ENCODE data around the gene LRBA.

LRBA gene

DNA sequence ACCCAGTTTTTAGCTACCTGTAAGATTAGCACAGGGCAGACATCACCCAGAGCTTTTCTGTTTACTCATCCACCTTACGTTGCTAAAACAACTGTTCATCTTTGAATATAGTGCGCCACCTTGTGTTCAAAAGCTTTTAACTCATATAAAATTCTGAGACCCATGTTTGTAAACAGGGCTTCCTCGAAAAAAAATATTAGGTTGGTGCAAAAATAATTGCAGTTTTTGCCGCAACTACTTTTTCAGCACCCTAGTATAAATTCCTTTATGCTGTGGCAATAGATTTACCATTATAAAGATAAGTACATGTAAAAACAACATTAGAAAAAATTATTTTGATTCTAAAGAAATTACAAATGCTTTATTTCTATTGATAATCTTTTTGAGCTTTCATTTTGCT lies 147.9 kb downstream of the LRBA start:
- peak; percentile 71 for DNase-seq

DNA sequence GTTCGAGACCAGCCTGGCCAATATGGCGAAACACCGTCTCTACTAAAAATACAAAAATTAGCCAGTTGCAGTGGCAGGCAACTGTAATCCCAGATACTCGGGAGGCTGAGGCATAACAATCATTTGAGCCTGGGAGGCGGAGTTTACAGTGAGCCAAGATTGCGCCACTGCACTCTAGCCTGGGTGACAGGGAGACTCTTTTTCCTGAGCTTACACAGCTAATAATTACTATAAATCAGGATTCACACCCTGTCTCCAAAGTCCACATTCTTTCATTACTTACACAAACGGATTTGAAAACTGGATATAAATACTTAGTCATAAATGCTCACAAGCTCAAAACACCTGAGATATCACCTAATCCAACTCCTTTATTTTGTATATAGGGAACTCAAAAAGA lies 151.6 kb downstream of the LRBA start:
- no peak for DNase-seq

DNA sequence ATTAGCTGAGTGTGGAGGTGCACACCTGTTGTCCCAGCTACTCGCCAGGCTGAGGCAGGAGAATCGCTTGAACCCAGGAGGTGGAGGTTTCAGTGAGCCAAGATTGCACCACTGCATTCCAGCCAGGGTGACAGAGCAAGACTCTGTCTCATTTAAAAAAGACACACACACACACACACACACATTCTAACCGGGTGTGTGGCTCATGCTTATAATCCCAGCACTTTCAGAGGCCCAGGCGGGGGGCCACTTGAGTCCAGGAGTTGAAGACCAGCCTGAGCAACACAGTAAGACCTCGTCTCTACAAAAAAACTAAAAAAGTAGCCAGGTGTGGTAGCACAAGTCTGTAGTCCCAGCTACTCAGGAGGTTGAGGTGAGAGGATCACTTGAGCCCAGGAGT lies 152.3 kb downstream of the LRBA start:
- DNase-seq, result no peak

DNA sequence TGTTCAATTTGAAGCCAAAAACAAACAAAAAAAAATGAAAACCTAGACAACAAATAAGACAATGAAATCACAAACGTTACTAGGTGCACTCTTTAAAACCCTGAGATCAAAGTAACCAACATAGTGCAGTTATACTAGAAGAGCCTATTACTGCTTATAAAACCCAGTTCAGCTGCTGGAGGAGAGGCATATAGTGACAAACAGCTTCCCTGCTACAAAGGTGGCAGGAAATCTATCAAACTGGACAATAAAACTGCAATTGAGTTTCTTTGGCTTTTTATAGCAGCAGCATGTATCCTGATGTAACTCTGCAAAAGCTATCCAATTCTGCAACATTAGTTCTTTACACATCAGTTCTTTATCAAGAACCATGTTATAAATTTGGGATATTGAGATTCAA lies 155.6 kb downstream of the LRBA start:
- no peak for DNase-seq

DNA sequence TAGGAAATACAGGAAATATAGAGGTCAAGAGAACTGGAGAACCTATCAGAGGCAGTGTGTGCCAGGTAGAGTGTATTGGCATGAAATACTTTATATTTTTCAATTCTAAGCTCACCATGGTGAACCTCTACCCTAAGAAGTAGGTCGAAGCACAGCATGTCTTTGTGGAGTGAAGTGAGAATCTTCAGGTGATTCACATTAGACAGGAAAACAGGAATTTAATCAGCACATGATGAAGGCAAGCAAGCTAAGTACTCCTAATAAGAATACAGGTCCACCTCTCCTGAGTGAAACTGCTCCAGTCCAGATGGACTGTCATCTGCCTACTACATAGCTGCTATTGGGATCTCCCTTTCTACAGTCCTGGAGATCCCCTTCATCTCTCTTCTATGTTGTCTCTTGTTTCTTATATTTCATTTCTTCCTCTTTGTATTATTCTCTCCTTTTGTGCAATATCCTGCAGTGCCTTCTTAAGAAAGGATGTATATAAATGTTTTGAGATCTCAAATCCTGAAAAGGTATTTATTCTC lies 159.0 kb downstream of the LRBA start:
- DNase-seq, result no peak

DNA sequence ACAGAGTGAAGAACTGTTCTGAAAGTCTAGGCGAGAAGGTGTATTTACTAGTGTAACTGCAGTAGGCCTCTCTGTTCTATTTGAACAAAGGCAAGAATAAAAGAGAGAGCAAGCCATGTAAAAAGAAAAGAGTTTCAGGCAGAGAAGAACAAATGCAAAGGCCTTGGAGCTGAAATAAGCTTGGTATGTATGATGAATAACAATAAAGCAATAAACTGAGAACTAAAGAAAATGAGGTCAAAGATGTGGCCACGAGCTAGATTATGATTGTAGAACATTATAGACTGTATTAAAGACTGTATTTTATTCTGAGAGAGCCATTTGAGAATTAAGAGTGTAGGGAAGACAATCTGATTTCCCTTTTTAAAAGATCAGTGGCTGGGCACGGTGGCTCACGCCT lies 160.5 kb downstream of the LRBA start:
- DNase-seq, result no peak

DNA sequence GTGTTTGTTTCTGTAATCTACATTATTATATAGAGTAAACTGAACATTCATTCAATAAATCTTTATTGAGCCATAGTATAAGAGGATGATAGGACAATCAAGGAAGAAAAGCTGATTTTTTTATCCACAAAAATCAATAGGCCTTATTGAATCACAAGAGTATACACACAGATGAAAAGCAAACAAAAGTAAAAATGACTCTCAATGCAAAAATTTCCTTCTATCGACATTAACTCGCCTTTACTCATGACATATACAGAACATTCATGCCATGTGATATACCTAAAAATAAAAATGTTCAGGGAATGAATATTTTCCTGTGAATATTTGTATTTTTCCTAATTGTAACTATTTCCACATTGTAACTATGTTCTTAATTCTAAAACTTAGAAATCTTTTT lies 161.2 kb downstream of the LRBA start:
- no peak for DNase-seq

DNA sequence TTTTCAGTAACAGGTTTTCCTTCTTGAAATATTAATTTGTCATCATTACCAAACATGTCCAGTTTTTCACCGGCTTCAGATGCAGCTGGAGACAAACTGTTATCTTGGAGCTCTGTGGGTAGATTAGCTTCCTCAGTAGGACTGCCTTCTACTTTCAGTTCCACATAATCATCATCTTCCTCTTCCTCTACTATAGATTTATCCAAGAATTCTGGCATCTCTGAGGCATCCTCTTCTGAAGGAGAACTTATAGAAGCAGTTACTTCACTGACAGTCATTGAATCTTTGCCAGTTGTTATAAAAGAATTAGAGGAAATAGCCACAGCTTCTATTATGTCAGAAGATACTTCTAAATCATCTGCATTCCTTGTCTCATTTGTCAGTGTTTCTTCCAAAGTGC lies 162.9 kb downstream of the LRBA start:
- DNase-seq, result no peak

DNA sequence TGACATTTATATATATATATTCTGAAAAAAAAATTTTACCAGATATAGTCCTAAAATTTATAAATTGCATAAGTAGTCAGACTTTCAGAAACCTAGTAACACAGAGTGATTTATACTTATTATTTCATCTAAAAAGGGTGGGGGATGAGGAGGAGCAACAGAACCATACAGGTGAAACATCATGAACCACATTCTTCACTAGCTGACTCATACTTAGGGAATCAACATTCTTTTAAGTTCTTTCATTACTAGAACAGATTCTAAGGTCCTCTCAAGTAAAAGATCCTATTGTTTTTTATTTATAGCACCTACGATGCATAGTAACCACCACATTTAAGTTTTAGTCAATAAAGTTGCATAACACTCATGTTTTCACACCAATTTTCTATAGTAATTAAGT lies 166.1 kb downstream of the LRBA start:
- DNase-seq, result no peak

DNA sequence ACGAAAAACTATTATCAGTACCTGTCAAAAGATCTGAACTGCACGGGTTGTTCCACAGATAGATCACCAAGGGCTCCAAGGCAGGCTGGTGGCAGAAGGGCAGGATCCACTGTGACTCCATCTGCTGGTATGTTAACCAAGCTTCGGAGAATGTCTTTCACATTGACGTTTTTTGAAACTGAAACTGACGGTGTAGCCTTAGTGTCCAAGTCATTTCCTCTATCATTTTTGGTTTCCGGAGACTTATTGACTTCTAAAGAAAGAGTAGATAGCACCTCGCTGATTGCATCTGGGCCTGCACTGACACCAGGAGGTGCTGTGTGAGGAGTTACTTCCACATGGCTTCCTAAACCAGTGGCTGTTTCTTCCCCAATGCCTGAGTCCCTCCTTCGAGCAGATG lies 186.9 kb downstream of the LRBA start:
- DNase-seq, result no peak

DNA sequence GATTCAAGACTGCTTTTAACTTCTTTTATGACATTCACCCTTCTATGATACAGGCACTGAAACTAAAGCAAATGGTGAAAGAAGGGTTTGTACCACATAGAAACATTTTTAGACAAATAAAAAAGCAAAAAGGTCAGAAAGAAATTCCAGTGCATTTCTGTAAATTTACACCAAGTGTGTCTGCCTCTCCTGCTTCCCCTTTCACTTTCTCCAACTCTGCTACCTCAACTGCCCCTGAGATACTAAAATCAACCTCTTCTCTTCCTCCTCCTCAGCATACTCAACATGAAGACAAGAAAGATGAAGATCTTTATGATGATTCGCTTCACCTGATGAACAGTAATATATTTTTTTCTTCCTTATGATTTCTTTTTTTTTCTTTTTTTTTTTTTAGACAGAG lies 187.9 kb downstream of the LRBA start:
- DNase-seq, result no peak

DNA sequence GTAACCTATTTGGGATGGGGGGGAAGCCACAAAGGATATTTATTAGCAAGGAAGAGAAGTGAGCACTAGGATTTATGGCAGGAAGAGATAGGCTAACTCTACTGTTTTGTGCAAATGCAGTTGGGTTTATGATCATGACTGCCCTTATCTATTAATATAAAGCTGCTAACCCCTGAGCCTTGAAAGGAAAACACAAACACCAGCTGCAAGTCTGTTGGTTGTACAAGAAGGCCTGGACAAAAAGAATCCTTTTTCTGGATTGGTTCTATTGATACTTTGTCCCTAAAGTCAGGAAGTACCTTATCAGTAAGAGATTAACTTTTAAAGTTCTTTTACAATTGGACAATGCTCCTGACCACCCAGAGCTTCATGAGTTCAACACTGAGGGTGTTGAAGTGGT lies 188.8 kb downstream of the LRBA start:
- no peak for DNase-seq

DNA sequence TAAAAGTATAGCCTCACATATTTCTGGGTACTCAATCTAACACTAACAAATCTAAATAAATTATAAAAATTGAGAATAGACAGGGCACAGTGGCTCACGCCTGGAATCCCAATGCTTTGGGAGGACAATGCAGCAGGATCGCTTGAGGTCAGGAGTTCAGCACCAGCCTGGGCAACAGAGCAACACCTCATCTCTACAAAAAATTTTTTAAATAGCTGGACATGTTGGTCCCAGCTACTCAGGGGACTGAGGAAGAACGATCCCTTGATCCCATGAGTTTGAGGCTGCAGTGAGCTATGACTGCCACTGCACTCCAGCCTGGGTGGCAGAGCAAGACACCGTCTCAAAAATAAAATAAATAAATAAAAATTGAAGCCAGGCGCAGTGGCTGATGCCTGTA lies 192.7 kb downstream of the LRBA start:
- DNase-seq, result no peak

DNA sequence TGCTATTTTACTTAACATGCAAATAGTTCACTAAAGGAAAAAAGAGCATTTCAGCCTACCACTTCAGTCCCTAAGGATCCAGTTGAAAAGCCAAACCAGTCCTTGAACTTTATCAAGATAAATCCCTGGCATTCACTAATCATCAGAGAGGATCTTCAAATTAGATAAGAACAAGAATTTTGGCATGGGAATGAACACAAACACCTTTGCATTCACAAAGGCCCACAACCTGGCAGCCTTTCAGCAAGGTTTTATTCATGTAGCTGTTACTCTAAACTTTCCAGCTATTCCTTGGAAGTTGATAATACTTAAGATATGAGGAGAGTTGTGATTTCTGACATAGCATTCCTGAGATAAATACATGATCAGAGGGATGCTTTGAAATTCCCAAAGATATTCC lies 193.4 kb downstream of the LRBA start:
- DNase-seq, result no peak

DNA sequence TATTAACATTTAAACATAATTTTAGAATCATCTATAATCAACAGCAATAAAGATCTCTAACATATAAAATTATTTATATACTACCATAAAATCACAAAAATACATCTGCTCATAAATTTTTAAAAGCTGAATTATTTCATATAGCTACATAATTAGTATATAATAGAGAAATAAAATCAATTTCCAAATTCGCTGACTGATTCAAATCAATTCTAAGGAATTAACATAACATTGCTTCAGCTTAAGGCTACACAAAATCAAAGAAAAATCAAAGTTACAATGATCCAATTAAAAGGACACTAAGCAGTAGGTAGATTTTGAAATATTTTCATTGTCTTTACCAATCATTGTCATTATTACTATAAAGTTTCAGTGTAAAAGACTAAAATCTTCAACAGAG lies 194.7 kb downstream of the LRBA start:
- DNase-seq, result no peak

DNA sequence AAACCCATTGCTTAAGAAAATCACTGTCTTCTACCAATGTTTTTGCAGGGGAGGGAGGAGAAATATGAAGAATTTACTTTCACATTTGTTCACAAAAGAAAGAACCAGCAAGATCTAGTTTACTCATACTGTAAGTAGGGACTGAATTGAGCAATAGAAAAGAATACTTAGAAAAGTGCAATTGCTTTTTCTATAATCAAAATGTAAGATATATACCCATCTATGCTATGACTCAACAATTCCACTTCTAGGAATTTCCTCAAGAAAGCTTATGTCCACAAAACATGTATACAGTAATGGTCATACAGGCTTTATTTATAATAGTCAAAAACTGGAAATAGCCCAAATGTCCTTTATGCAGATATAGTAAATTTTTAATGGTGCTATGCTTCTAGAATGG lies 196.4 kb downstream of the LRBA start:
- no peak for DNase-seq

DNA sequence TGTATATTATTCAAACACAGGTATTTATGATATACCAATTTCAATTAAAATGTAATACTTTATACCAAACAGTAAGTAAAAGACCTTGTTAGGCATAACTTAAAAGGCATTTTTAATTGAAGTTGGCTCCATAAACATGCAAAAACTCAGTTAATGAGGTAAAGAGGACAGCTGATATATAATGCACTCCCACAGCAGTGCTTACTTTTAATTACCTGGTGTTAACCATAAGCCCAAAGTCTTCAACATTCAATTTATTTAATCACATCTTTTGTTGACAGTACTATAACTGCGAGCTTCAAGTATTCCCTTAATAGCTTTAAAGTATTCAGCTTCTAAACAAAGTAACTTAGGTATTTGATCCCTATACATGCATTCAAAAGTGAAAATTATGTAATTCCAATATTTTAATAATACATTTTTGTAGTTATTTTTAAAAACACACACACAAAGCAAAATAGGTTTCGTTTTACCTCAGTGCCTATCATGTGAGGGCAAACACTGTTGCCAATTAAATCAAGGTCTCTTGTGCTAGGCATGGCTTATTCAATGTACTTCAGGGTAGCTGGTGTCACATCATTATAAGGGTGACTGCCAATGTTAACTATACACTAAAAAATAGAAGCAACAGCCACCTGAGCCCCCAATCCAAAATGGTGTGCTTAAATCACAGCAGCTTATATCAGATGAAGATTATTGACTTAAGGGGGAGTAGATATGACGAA lies 197.1 kb downstream of the LRBA start:
- DNase-seq, result no peak

DNA sequence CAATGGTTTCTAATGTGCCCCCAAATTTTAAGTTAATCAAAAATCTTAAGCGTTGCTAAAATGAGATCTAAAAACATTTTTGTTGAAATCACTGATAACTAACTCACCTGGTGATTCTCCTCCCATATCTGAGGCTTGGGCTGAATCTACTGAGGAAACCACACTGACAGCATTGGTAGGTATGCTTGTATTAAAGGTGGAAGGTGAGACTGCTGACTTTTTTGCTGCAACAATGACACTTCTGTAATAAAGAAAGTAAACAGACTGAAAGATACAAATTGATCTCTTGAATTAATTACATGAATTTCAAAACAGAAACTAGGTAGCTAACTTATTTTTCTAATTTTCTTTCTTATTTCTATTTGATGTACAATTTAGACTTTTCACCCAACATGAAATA lies 198.1 kb downstream of the LRBA start:
- DNase-seq, result no peak

DNA sequence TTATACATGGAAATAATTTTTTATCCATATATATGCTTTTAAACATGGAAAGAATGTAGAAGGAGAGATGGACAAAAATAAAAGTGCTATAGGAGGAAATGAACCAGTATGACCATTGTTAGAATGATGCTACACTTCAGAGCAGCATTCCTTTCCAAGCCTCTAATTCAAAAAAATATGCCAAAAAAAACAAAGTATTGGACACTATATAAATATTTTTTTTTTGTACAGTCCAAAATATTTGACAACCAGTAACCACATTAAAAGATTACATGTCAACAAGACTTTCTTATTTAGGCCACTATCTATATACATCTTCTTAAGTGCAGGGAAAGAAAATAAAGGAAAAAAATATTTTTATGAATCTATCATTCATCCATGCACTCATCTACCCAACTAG lies 198.6 kb downstream of the LRBA start:
- no peak for DNase-seq

DNA sequence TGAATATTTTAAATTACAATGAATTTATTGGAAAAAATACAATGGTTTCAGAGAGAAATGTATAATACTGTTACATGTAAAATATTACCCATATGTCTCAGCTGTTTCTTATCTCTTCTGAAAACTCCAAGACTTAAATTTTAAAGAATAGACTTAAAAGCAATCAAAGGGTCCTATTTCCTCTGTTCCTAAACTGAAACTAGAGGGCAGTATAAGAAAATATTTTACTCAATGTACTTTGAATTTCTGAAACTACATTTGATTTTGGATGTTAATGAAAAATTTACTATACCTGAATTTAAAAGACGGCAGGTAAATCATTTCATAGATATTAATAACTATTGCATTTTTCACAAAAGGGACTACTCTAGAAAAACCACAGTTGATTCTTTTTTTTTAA lies 200.2 kb downstream of the LRBA start:
- DNase-seq, result no peak

DNA sequence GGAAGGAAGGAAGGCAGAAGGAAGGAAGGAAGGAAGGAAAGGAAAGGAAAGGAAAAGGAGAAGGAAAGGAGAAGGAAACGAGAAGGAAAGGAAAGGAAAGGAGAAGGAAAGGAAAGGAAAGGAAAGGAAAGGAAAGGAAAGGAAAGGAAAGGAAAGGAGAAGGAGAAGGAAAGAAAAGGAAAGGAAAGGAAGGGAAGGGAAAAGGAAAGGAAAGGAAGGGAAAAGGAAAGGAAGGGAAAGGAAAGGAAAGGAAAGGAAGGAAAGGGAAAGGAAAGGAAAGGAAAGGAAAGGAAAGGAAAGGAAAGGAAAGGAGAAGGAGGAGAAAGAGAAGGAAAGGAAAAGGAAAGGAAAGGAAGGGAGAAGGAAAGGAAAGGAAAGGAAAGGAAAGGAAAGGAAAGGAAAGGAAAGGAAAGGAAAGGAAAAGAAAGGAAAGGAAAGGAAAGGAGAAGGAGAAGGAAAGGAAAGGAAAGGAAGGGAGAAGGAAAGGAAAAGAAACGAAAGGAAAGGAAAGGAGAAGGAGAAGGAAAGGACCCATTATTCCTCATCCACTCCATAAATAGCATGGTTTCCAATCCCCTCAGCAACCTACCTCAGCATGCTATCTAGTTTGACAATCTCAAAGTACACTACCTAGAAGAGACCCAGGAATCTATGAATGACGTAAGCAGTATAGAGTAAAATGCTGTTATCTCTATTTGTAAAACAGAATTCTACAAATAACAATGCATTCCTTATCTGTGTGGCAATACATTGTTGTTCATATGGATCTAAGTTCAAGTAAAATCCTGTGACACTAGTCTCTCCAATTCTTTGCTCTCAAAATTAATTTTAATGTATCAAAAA lies 209.7 kb downstream of the LRBA start:
- DNase-seq, result no peak

DNA sequence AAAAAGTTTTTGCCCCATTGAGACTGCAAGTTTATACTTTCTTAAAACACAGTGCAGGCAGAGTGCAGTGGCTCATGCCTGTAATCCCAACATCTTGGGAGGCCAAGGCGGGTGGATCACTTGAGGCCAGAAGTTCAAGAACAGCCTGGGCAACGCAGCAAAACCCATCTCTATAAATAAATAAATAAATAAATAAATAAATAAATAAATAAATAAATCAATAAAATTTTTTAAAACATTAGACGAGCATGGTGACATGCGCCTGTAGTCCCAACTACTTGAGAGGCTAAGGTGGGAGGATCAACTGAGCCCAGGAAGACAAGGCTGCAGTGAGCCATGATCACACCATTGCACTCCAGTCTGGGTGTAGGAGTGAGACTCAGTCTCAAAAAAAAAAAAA lies 213.3 kb downstream of the LRBA start:
- DNase-seq, result no peak

DNA sequence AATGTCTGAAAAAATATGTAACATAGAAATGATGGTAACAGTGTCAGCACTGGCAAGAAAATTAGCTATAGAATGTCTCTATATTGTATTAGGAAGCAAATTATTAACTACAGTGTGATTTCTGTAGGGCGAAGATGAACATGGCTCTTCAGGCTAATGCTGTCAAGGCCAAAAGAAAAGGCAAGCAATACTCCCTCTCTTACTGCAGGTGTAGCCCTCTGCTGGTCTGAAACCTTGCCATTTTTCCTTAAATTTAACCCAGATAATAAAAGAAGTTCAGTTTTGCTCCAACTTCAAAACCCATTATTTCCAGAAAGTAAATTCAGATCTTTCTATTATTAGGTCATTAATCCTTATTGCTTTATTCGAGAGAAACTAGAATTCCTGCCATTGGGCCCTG lies 215.9 kb downstream of the LRBA start:
- DNase-seq, result no peak

DNA sequence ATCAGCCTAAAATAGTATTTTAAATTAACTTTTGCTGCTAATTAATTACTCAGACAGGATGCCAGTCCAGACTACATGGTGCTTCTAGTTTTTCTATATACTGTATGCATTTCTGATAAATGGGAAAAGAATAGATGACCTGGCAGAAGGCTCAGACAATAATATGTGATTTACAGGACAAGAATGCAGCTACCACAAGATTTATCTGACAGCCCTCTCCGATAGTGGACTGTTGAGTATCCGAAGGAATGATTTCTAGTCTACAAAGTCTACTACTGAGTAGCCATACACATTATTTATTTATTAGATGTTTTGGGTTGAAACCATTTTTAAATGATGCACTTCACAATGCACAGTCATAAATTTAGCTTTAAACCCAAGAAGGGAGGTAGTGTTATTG lies 220.4 kb downstream of the LRBA start:
- DNase-seq, result no peak

DNA sequence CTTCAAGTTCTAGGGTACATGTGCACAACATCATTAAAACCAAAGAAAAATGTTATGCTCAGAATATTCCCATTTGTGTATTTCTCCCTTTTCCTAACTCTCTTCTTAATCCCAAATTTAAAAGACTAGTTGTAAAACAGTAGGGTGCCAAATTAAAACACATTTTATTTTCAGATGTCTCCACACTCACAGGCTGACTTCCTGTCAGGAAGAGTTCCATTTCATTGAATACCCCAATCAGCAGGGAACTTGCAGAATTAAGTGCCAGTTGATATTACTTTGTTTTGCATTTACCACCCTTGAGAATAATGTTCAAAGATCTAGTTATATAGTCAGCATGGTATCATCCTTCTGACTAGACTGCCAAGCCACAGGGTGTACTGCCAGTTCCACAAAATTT lies 225.2 kb downstream of the LRBA start:
- DNase-seq, result no peak

Data from NCI-H510A treated with DMSO at 0.1 percent for 48 hours (cell line).